NCI-H1436 (cell line): Measurements from ENCODE around the gene DIO3.
"Not testable (repeated sequence)": the region's sequence is repeated elsewhere in the genome, so short reads cannot be mapped to it uniquely, and the experiment has no call there.

Experiments used
- DNase-seq: peaks from one replicate; lab custom pipeline; 2025; lab: John Stamatoyannopoulos, UW

DIO3 gene

GRCh38 chr14:101559250-101559623 is 2.1 kb upstream of the DIO3 start:
- no peak for DNase-seq

- no peak for DNase-seq
Measured at GRCh38 chr14:101559624-101560533, 1.4 kb upstream of the DIO3 start.

- DNase-seq, result no peak
Measured at GRCh38 chr14:101560534-101561113, 671 bp upstream of the DIO3 start.

GRCh38 chr14:101561897-101562490 is 699 bp downstream of the DIO3 start:
- no peak for DNase-seq

GRCh38 chr14:101562659-101563351 is 1.5 kb downstream of the DIO3 start:
- no peak for DNase-seq

GRCh38 chr14:101563352-101563653 is 2.0 kb downstream of the DIO3 start:
- no peak for DNase-seq

GRCh38 chr14:101563654-101564443 is 2.6 kb downstream of the DIO3 start:
- no peak for DNase-seq

- no peak for DNase-seq
Measured at GRCh38 chr14:101564444-101564776, 3.1 kb downstream of the DIO3 start.

- no peak for DNase-seq
Measured at GRCh38 chr14:101564819-101565698, 3.8 kb downstream of the DIO3 start.

- no peak for DNase-seq
Measured at GRCh38 chr14:101567252-101567651, 6.0 kb downstream of the DIO3 start.

- no peak for DNase-seq
Measured at GRCh38 chr14:101571004-101571403, 9.7 kb downstream of the DIO3 start.

GRCh38 chr14:101572526-101572925 is 11.2 kb downstream of the DIO3 start:
- DNase-seq, result not testable (repeated sequence)

GRCh38 chr14:101573289-101573688 is 12.0 kb downstream of the DIO3 start:
- no peak for DNase-seq

GRCh38 chr14:101575581-101575980 is 14.3 kb downstream of the DIO3 start:
- DNase-seq, result no peak

GRCh38 chr14:101577221-101577909 is 16.1 kb downstream of the DIO3 start:
- no peak for DNase-seq

- no peak for DNase-seq
Measured at GRCh38 chr14:101578489-101578888, 17.2 kb downstream of the DIO3 start.

- no peak for DNase-seq
Measured at GRCh38 chr14:101579372-101580080, 18.2 kb downstream of the DIO3 start.

GRCh38 chr14:101581806-101582205 is 20.5 kb downstream of the DIO3 start:
- no peak for DNase-seq

- no peak for DNase-seq
Measured at GRCh38 chr14:101582294-101582693, 21.0 kb downstream of the DIO3 start.
